Testis (tissue), 3 donors: ENCODE data around the gene MBNL3. TPM values are rescaled to one million over a fixed set of nuclear protein-coding genes. Genes with fewer than 3 reads are reported as not detected.

Experiments used
- DNase-seq: peaks from one replicate; pipeline ENCODE4 v3.0.0-alpha.2; 2019
- H3K27ac ChIP-seq, 2 donors: fragments of 200-600 bp; sonication (generic); one replicate each; pipeline ENCODE4 v1.5.1; 2019
- H3K27me3 ChIP-seq: fragments of 200-600 bp; sonication (generic); one replicate; pipeline ENCODE4 v1.5.1; 2019
- H3K36me3 ChIP-seq: fragments of 200-600 bp; sonication (generic); one replicate; pipeline ENCODE4 v1.5.1; 2017; ENCODE audit warnings: low read depth; ENCODE audit errors: missing control alignments
- H3K4me1 ChIP-seq: fragments of 200-600 bp; sonication (generic); one replicate; pipeline ENCODE4 v1.5.1; 2019
- H3K4me3 ChIP-seq, 2 donors: fragments of 200-600 bp; sonication (generic); one replicate each; pipeline ENCODE4 v1.5.1; 2017 to 2019
- H3K9me3 ChIP-seq: fragments of 200-600 bp; sonication (generic); one replicate; pipeline ENCODE4 v1.5.1; 2017
- POLR2A ChIP-seq: fragments of 450-650 bp; IDR thresholded peaks from one replicate; pipeline ENCODE4 v1.6.1; 2017; ENCODE audit warnings: antibody characterized with exemption, mild to moderate bottlenecking, moderate library complexity
- WGBS, 2 donors: methylation state at CpG; one replicate each; pipeline ENCODE4 v1.1.5; 2018; 5-methylcytosine and 5-hydroxymethylcytosine counted together
- intact Hi-C: fragments of 100-400 bp; cut with DNase I; formaldehyde crosslinking; loops from one replicate; pipeline ENCODE4 v1.15.1; 2023; ENCODE audit warnings: low total_unique reads
- polyA plus RNA-seq: library from polyadenylated mRNA; stranded (reverse); fragments of 350-450 nt; fragmentation: Illumina TruSeq; extraction: RNeasy Lipid Tissue Mini Kit (QIAGEN cat#74804); gene quantifications from one replicate; pipeline ENCODE4 v1.2.3, GENCODE V29; 2014; ENCODE audit warnings: low read depth, low replicate concordance; ENCODE audit not compliant: insufficient read depth
- total RNA-seq, 2 donors: library from RNA; depleted of rRNA; stranded (reverse); fragments of >200 nt; gene quantifications; one replicate each; pipeline ENCODE4 v1.2.3, GENCODE V29; 2016
- TF ChIP-seq, protein P1 (sequence below), 3 experiments: fragments of 450-650 bp in 2 of 3; fragments of 200-600 bp in 1 of 3; sonication (generic) in 1 of 3; IDR thresholded peaks; one replicate each; pipeline ENCODE4 v1.5.1; 2016 to 2019; ENCODE audit warnings: antibody characterized with exemption in 3 of 3, mild to moderate bottlenecking in 2 of 3, moderate library complexity in 1 of 3

MBNL3 gene
- total and polyA plus RNA-seq, 3 donors from 2014 or later = 86.5 to 319 (median 175) TPM

DNA sequence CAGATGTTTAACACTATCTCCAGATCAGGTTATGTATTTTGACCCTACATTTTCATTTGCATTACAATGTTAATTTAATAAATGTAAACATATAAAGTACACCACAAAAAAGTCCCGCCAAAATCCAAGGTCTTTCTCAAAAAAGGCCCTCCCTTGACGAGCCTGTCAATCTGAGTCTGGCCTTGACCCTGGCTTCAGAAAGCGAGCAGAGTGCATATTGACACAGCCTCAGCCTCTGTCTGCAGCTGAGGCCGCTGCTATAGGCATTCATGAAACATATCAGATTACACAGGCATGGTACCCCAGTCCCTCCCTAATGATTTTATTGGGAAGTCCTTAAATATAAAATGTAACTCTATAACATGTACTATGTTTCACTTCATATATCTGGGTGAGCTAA is 6.2 kb downstream of the MBNL3 start:
- TF ChIP-seq POLR2A = no peak
- TF ChIP-seq, protein P1, sequence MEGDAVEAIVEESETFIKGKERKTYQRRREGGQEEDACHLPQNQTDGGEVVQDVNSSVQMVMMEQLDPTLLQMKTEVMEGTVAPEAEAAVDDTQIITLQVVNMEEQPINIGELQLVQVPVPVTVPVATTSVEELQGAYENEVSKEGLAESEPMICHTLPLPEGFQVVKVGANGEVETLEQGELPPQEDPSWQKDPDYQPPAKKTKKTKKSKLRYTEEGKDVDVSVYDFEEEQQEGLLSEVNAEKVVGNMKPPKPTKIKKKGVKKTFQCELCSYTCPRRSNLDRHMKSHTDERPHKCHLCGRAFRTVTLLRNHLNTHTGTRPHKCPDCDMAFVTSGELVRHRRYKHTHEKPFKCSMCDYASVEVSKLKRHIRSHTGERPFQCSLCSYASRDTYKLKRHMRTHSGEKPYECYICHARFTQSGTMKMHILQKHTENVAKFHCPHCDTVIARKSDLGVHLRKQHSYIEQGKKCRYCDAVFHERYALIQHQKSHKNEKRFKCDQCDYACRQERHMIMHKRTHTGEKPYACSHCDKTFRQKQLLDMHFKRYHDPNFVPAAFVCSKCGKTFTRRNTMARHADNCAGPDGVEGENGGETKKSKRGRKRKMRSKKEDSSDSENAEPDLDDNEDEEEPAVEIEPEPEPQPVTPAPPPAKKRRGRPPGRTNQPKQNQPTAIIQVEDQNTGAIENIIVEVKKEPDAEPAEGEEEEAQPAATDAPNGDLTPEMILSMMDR (IDR thresholded peaks at IDR 0.05) = no peak
- 66 to 72% methylated on average over 4 of the region's 4 CpGs for WGBS, 2 donors
- no peaks in the 10 kb centered on the region for H3K9me3 ChIP-seq
- DNase-seq = no peak
- H3K36me3 ChIP-seq = no peaks in the 10 kb centered on the region
- H3K27ac ChIP-seq = no peak overlapping the region
- H3K4me3 ChIP-seq = no peak overlapping the region
- no peaks in the 10 kb centered on the region for H3K4me1 ChIP-seq
- intact Hi-C loops = no loop called here
- no peaks in the 10 kb centered on the region for H3K27me3 ChIP-seq

DNA sequence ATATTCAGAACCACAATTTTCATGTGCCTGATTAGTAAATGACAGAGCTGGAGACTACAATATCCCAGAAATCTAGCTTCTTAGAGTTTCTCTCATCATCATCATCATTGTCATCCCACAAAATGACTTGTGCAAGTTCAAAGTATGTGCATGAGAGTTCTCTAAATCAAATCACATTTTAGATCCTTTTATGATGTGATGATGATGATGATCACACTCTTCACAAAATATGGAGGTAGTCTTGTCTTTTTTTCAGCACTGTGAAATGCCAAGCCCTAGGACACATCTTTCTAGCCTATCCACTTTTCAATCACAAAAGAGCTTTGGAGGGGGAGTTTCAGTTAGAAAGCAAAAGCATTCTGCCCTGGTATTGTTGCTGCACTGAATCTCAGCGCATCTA is 7.4 kb downstream of the MBNL3 start:
- Histone ChIP-seq H3K9me3 (no peaks in the 10 kb centered on the region), H3K27me3 (no peaks in the 10 kb centered on the region), H3K4me3 (no peak overlapping the region), H3K27ac (no peak overlapping the region), H3K4me1 (no peaks in the 10 kb centered on the region), H3K36me3 (no peaks in the 10 kb centered on the region)
- no peak for DNase-seq
- intact Hi-C loops = no loop called here
- 7 to 100% methylated on average over 1 of the region's 1 CpG for WGBS, 2 donors
- TF ChIP-seq POLR2A = no peak
- TF ChIP-seq, protein P1 (IDR thresholded peaks at IDR 0.05) = no peak

DNA sequence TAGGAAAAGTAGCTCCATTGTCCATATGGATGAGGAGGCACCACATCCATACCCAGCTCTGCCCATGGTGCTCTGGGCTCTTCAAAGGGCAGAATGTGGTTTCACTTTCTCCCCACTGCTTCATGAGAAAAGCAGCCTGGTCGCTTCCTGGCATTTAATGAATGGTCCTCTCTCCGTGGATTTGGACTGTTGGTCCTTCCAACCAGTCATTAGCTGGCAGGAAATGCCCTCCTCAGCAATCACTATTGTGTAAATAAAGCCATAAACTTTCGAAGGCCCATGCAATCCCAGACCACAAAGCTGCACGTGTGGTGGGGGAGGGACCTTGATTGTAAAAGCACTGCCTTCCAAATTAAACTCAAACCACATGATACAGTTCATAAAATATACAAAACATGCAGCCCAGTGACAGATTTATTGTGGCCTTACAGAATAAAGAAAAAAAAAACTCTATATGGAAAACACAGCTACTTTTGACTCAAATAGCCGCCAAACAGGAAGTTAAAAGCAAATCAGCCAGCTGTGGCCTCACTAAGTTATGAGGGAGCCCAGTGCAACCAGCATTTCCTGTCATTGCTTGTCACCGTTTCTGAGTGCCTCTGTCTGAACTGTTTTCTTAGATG is 8.1 kb downstream of the MBNL3 start:
- DNase-seq = peak; percentile 27
- no peaks in the 10 kb centered on the region for H3K36me3 ChIP-seq
- H3K27ac ChIP-seq = peak overlapping the region in 1 of 2 donors; percentile 31
- intact Hi-C loops = no loop called here
- H3K4me1 ChIP-seq = no peaks in the 10 kb centered on the region
- no peak for TF ChIP-seq POLR2A
- TF ChIP-seq, protein P1 (IDR thresholded peaks at IDR 0.05) = no peak
- H3K9me3 ChIP-seq = no peaks in the 10 kb centered on the region
- no peaks in the 10 kb centered on the region for H3K27me3 ChIP-seq
- no peak overlapping the region for H3K4me3 ChIP-seq
- WGBS, 2 donors = 23 to 28% methylated on average over 3 to 6 of the region's 6 CpGs

DNA sequence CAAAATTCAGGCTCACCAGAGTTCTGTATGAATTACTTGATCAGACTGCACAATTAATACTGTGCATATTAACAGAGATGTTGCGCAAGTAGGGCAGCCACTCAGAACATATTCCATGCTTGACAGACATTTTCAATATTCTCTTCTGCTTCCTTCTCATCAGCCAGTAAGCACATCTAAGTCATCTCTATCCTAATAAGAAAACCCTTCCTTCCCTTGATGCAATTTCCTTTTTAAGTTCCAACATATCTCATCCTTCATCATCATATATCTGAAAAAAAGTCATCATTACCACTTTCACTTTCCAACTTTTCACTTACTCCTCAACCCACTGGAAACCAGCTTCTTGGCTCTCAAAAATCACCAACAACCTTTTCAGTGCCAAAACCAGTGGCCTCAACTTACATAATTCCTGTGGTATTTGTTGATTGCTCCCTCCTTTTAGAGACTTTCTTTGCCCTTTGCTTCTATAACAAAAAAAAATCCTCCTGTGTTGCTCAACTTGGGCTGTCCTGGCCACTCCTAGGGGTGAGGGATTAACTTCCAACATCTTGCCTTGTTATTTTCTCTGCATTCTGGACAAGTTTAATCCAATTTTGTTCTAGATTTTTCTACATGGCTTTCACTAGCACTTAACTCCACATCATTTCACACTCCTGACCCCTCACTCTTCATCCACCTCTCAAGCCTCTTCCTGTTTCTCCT is 14.1 kb downstream of the MBNL3 start:
- Histone ChIP-seq H3K4me3 (no peak overlapping the region), H3K9me3 (no peaks in the 10 kb centered on the region), H3K27me3 (no peaks in the 10 kb centered on the region), H3K4me1 (no peaks in the 10 kb centered on the region), H3K27ac (no peak overlapping the region), H3K36me3 (no peaks in the 10 kb centered on the region)
- TF ChIP-seq POLR2A = no peak
- TF ChIP-seq, protein P1 (IDR thresholded peaks at IDR 0.05) = no peak
- DNase-seq = no peak
- 91 to 100% methylated on average over 1 of the region's 1 CpG for WGBS, 2 donors
- intact Hi-C loops = no loop called here
